KOPT-K1 (cell line): ENCODE data around the gene OS9.

Experiments
- H3K27ac ChIP-seq: fragments of 200-600 bp; sonication (generic); 2 replicates; pipeline ENCODE4 v1.5.1; 2016; ENCODE audit warnings: antibody characterized with exemption, mild to moderate bottlenecking, low read depth, low read length; ENCODE audit not compliant: poor library complexity, severe bottlenecking
- H3K36me3 ChIP-seq: fragments of 200-600 bp; sonication (generic); 2 replicates; pipeline ENCODE4 v1.5.1; 2017; ENCODE audit warnings: antibody characterized with exemption, mild to moderate bottlenecking, low read length, moderate library complexity; ENCODE audit not compliant: insufficient read depth
- H3K9me3 ChIP-seq: fragments of 200-600 bp; sonication (generic); 2 replicates; pipeline ENCODE4 v1.5.1; 2017; ENCODE audit warnings: antibody characterized with exemption, low read length, mild to moderate bottlenecking; ENCODE audit not compliant: insufficient read depth, poor library complexity, severe bottlenecking

Gene OS9

GRCh38 chr12:57724936-57725740 lies 31.2 kb downstream of the OS9 start:
- Histone ChIP-seq H3K36me3 (peaks cover 87% of the 10 kb centered on the region), H3K9me3 (no peaks in the 10 kb centered on the region), H3K27ac (no peak overlapping the region)

GRCh38 chr12:57725851-57726150 lies 31.9 kb downstream of the OS9 start:
- Histone ChIP-seq H3K9me3 (no peaks in the 10 kb centered on the region), H3K36me3 (peaks cover 87% of the 10 kb centered on the region), H3K27ac (no peak overlapping the region)

GRCh38 chr12:57726151-57726883 lies 32.4 kb downstream of the OS9 start:
- no peak overlapping the region for H3K27ac ChIP-seq
- no peaks in the 10 kb centered on the region for H3K9me3 ChIP-seq
- H3K36me3 ChIP-seq, result peaks cover 87% of the 10 kb centered on the region

- H3K36me3 ChIP-seq, result peaks cover 87% of the 10 kb centered on the region
- H3K27ac ChIP-seq, result no peak overlapping the region
- H3K9me3 ChIP-seq, result no peaks in the 10 kb centered on the region
Measured at GRCh38 chr12:57726884-57727757, 33.2 kb downstream of the OS9 start.

DNA sequence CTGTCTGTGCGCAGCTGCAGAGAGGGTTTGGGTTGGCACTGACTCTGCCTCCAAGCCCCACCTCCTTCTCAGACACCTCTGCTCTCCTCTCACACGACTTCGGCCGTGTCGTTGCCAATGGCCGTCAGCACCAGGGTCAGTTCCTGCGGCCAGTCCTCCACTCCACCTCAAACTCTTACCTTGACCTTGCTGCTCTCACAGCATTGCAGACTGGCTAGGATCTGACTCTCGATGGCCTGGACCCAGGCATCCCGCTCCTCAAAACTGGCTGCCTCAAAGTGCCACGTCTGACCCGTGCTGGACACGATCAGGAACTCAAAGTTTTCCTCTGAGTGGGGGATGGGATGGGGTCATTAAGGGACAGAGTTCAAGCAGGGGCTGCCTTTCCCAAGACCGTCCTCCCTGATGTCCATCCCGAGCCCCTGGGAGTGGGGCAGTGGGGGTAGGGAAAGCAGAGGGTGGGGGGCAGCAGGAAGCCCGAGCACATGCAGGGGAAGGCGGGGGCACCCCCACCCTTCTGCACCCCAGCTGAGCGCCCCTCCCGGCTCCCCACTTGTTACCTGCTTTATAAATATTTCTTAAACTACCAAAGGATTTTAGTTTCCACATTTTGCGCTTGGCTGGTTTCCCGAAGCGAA lies 33.9 kb downstream of the OS9 start:
- Histone ChIP-seq H3K27ac (no peak overlapping the region), H3K36me3 (peaks cover 90% of the 10 kb centered on the region), H3K9me3 (no peaks in the 10 kb centered on the region)

DNA sequence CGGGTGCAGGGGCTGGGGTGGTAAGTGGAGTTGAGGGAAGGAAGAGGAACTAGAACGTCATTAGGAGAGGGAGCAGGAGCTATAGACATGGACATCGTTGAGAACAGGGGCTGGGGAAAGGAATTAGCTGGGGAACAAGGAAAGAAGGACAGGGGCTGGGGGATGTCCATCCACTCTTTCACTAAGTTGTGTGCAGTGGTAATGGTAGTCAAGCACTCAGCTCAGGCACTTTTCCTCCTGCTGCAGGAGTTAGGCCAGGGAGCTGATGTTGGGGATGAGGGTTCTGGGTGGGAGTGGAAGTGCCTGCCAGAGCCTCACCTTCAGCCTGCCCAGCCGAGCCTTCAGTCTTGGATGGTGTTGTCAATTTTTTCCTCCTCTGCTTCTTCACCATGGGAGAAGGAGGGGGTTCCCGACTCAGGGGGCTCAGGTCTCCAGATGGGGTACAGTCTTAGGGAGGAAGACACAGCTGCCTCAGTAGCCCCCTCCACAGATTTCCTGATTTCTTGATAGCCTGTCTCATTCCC lies 35.5 kb downstream of the OS9 start:
- H3K9me3 ChIP-seq, result no peaks in the 10 kb centered on the region
- H3K36me3 ChIP-seq, result peaks cover 90% of the 10 kb centered on the region

GRCh38 chr12:57730336-57731067 lies 36.6 kb downstream of the OS9 start:
- Histone ChIP-seq H3K27ac (no peak overlapping the region), H3K36me3 (peaks cover 97% of the 10 kb centered on the region), H3K9me3 (no peaks in the 10 kb centered on the region)

More for the DNA sequence above, 35.5 kb downstream of the OS9 start:
- no peak overlapping the region for H3K27ac ChIP-seq

DNA sequence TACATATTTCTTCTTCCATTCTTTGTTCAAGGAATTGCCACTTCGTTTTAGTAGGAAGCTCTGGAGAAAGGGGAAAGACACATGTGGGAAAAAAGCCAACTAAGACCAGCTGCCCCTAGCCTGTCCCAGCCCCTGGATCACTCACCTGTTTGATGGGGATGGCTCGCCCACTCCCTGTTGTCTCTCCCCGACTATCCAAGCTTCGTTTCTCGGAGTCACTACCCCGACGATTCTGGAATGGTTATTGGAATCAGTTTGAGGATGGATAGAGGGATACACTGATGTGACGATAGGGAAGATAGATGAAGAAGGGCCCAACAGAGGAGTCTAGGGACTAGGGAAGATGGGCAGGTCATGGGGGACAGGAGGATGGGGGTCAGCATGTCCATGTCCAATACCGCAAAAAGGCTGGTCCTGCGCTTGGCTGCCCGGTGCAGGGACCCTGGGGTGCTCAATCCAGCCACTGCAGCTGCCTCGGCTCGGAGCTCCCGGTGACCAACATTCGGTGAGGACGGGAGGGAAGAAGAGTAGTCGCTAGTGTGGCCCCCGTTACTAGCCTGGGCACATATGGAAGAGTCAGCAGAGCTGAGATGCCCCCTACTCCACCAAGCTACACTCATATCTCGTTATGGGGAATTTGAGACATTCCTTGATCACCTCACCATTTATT lies 37.6 kb downstream of the OS9 start:
- no peaks in the 10 kb centered on the region for H3K9me3 ChIP-seq
- peaks cover 97% of the 10 kb centered on the region for H3K36me3 ChIP-seq
- H3K27ac ChIP-seq, result no peak overlapping the region

DNA sequence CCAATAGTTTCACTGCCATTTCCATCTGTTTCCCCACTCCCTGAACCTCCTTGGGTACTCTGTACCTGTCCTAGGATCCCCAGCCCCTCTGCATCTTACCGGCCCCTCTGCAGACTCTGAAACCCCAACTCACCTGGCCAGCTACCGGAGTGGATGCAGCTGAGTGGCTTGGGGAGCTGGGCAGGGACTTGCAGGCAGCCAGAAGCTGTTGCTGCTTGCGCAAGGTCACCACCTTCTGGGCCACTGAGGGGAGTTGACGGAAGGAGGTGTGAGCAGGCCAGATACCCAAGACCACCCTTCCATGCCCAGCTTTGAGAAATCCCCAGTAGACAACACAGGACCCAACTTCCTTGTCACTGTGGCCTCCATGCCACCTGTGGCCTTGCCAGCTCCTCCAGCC lies 38.3 kb downstream of the OS9 start:
- H3K9me3 ChIP-seq, result no peaks in the 10 kb centered on the region
- H3K27ac ChIP-seq, result no peak overlapping the region
- H3K36me3 ChIP-seq, result peaks cover 97% of the 10 kb centered on the region

- no peak overlapping the region for H3K27ac ChIP-seq
- peaks cover 94% of the 10 kb centered on the region for H3K36me3 ChIP-seq
- no peaks in the 10 kb centered on the region for H3K9me3 ChIP-seq
Measured at GRCh38 chr12:57732726-57733593, 39.0 kb downstream of the OS9 start.

- Histone ChIP-seq H3K36me3 (peaks cover 87% of the 10 kb centered on the region), H3K27ac (no peak overlapping the region), H3K9me3 (no peaks in the 10 kb centered on the region)
Measured at GRCh38 chr12:57733928-57734327, 40.0 kb downstream of the OS9 start.

- Histone ChIP-seq H3K27ac (no peak overlapping the region), H3K9me3 (no peaks in the 10 kb centered on the region), H3K36me3 (peaks cover 88% of the 10 kb centered on the region)
Measured at GRCh38 chr12:57734591-57734990, 40.7 kb downstream of the OS9 start.
